PC-9 (cell line): Measurements from ENCODE around the gene SNX11.

ENCODE experiments used
- EZH2 ChIP-seq: fragments of 200-600 bp; sonication (generic); IDR thresholded peaks from 2 replicates; pipeline ENCODE4 v1.8.0; 2017; ENCODE audit warnings: antibody characterized with exemption, low read depth
- TF ChIP-seq, protein P1 (sequence below): fragments of 200-600 bp; sonication (generic); conservative IDR thresholded peaks from 2 replicates; pipeline ENCODE4 v1.6.1; 2017; ENCODE audit warnings: mixed run types, antibody characterized with exemption, mild to moderate bottlenecking, moderate library complexity

DNA sequence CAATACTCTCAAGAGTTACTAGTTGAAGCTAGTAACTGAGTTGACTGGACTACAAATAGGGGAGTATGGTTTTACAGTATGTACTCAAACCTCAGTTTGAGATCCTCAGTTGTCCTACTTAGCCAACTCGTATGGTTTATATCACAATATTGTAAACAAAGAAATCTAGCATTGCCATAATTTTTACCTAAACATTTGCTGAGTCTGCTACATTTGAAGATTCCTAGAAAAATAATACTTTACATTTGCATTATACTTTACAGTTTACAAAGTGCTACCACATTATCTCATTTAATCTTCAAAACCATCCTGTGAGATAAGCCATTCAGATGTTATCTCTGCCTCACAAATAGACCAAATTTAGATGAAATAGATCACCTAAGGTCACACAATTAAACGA, 22.6 kb upstream of the SNX11 start:
- TF ChIP-seq, protein P1, sequence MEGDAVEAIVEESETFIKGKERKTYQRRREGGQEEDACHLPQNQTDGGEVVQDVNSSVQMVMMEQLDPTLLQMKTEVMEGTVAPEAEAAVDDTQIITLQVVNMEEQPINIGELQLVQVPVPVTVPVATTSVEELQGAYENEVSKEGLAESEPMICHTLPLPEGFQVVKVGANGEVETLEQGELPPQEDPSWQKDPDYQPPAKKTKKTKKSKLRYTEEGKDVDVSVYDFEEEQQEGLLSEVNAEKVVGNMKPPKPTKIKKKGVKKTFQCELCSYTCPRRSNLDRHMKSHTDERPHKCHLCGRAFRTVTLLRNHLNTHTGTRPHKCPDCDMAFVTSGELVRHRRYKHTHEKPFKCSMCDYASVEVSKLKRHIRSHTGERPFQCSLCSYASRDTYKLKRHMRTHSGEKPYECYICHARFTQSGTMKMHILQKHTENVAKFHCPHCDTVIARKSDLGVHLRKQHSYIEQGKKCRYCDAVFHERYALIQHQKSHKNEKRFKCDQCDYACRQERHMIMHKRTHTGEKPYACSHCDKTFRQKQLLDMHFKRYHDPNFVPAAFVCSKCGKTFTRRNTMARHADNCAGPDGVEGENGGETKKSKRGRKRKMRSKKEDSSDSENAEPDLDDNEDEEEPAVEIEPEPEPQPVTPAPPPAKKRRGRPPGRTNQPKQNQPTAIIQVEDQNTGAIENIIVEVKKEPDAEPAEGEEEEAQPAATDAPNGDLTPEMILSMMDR, result no peak
- TF ChIP-seq EZH2, result no peak
